Gastroesophageal sphincter (tissue), 3 donors: Measurements from ENCODE around the gene PAH.

Source experiments
- POLR2A ChIP-seq, 2 donors: fragments of 450-650 bp; IDR thresholded peaks; one replicate each; pipeline ENCODE4 v1.6.1; 2017; ENCODE audit warnings: antibody characterized with exemption in 2 of 2, mild to moderate bottlenecking in 2 of 2, moderate library complexity in 1 of 2
- POLR2AphosphoS5 ChIP-seq: sonication (generic); formaldehyde crosslinking; IDR thresholded peaks from one replicate; pipeline ENCODE4 v1.6.1; 2017; ENCODE audit warnings: antibody characterized with exemption
- TF ChIP-seq, protein P1 (sequence below), 4 experiments: fragments of 200-600 bp in 2 of 4; fragments of 450-650 bp in 2 of 4; sonication (generic) in 1 of 4; IDR thresholded peaks; one replicate each; pipeline ENCODE4 v1.5.1; 2017 to 2019; ENCODE audit warnings: antibody characterized with exemption in 4 of 4, mild to moderate bottlenecking in 2 of 4, moderate library complexity in 2 of 4

DNA sequence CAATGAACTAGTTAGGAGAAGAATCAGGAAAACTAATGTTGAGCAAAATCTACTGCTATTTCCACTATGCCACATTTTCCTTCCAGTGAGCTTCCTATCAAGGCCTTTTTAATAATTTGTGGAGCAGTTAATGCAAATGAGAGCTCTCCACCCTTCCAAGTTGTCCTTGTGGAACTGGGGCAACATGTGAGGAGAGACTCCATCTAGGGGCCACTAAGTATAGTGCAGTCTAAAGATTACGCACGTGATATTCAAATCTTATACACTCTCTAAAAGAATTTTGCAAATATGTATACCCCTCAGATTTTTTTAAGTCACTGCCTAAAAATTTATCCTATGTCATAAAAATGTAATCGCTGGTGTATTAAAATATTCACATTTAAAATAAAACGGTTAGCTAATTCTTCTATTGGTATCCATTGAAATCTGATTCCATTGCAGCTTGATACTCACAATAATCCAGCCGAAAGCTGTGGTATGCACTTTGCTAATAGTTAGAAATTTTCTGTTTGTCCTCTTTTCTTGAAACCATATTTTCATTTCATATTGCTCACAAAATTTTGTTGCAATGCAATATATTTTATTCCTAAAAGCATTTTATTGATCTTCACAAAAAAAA is 100.1 kb downstream of the PAH start:
- no peak for TF ChIP-seq POLR2A (IDR thresholded peaks at IDR 0.05)
- no peak for TF ChIP-seq POLR2AphosphoS5
- TF ChIP-seq, protein P1, sequence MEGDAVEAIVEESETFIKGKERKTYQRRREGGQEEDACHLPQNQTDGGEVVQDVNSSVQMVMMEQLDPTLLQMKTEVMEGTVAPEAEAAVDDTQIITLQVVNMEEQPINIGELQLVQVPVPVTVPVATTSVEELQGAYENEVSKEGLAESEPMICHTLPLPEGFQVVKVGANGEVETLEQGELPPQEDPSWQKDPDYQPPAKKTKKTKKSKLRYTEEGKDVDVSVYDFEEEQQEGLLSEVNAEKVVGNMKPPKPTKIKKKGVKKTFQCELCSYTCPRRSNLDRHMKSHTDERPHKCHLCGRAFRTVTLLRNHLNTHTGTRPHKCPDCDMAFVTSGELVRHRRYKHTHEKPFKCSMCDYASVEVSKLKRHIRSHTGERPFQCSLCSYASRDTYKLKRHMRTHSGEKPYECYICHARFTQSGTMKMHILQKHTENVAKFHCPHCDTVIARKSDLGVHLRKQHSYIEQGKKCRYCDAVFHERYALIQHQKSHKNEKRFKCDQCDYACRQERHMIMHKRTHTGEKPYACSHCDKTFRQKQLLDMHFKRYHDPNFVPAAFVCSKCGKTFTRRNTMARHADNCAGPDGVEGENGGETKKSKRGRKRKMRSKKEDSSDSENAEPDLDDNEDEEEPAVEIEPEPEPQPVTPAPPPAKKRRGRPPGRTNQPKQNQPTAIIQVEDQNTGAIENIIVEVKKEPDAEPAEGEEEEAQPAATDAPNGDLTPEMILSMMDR (IDR thresholded peaks at IDR 0.05): peak in 3 of 4 experiments; percentile 26 to 45 (median 43)
